ENCODE data around the gene LRRC9. TPM values are rescaled to one million over a fixed set of nuclear protein-coding genes. Genes with fewer than 3 reads are reported as not detected.

LRRC9 gene
- total and polyA plus RNA-seq, 2 of the 13 experiments (the other 11 are each of a cell fraction or from before 2014, with no cell fraction given): 0.08 to 0.18 TPM

- no peak for TF ChIP-seq ARID5B (CRISPR knock-in tag; IDR thresholded peaks at IDR 0.05)
- peak; percentile 24; the same call in 1 of the 2 replicates for TF ChIP-seq HNF4A (CRISPR knock-in tag; IDR thresholded peaks at IDR 0.05)
- TF ChIP-seq PAXIP1 (CRISPR knock-in tag; conservative IDR thresholded peaks at IDR 0.05): peak; percentile 34; the same call in 1 of the 2 replicates
- no peak overlapping the region for H3K4me3 ChIP-seq (replicated peaks in 1 of 3; ENCODE audit: insufficient read depth in 1 of 3, low read depth in 2 of 3, low read length in 3 of 3)
- no TSS peak for BruUV-seq (replicated peaks)
- no peak overlapping the region for H3K9ac ChIP-seq (ENCODE audit: insufficient read depth, low read depth, low read length)
- H3K79me2 ChIP-seq (ENCODE audit: insufficient read depth, low read length): no peaks in the 10 kb centered on the region
- intact Hi-C loops (cut with micrococcal nuclease; ENCODE audit: unreplicated experiment) (no loop called here), in situ Hi-C loops (cut with HindIII; ENCODE audit: extremely low pct_ligation_motif_present, low pct_unique_long_range_greater_than_20kb) (no loop called here)
- H3K27ac ChIP-seq (ENCODE audit: extremely low read length, insufficient read depth, low read length): no peak overlapping the region
- DNase-seq (ENCODE audit: low spot score) (peak; percentile 1), FAIRE-seq (no peak), ATAC-seq (peak; percentile 85)
- H3K9me3 ChIP-seq (ENCODE audit: low read length): no peaks in the 10 kb centered on the region
- CTCF ChIA-PET (ENCODE audit: low intra/inter-chr PET ratio, low total read pairs): no interaction called here
- H3K4me1 ChIP-seq (ENCODE audit: insufficient read depth, low read length): peaks cover 12% of the 10 kb centered on the region
- POLR2A ChIA-PET: no interaction called here
- H4K20me1 ChIP-seq (ENCODE audit: insufficient read depth, low read length): no peaks in the 10 kb centered on the region
- H3K4me2 ChIP-seq (ENCODE audit: low read depth, low read length): no peak overlapping the region; the same call in 1 of the 2 replicates
- no peak overlapping the region for H2AFZ ChIP-seq (ENCODE audit: low read length)
- no peaks in the 10 kb centered on the region for H3K27me3 ChIP-seq (ENCODE audit: control insufficient read depth in 1 of 2, insufficient read depth in 2 of 2, low read length in 2 of 2)
- no peaks in the 10 kb centered on the region for H3K36me3 ChIP-seq (replicated peaks in 1 of 2; ENCODE audit: control insufficient read depth in 1 of 2, insufficient read depth in 2 of 2, low read length in 2 of 2)
These were observed 105.6 kb downstream of the LRRC9 start for GRCh38 chr14:60025571-60025970.

Data from HepG2 (cell line).